ENCODE results near the gene KREMEN2. TPM values are rescaled to one million over a fixed set of nuclear protein-coding genes. Genes with fewer than 3 reads are reported as not detected.

The KREMEN2 gene
- total RNA-seq, 1 experiment from 2014 or later = 7.5 TPM

GRCh38 chr16:3014971-3015370, 50.9 kb downstream of the KREMEN2 start:
- ATAC-seq (no peak), DNase-seq (ENCODE audit: low spot score) (no peak)
- CTCF ChIA-PET = interaction anchor here (2.2 to 3.0 kb wide), 3 partner anchors 11 to 17 kb away, joined by 17 to 35 read pairs (median 18); no protein-coding TSS in a partner anchor
- POLR2A ChIA-PET = interaction anchor here (17.1 kb wide), 1 partner anchor 9 kb away, joined by 502 read pairs; the partner anchor contains the start of gene CLDN9
- TF ChIP-seq TEAD4 (CRISPR knock-in tag; IDR thresholded peaks at IDR 0.05) (no peak), NR2C2 (CRISPR knock-in tag; IDR thresholded peaks at IDR 0.05) (no peak), ZNF532 (CRISPR knock-in tag; IDR thresholded peaks at IDR 0.05; ENCODE audit: borderline replicate concordance) (no peak), CREB1 (CRISPR knock-in tag; IDR thresholded peaks at IDR 0.05) (no peak), PRDM15 (CRISPR knock-in tag; IDR thresholded peaks at IDR 0.05) (no peak), ZNF263 (CRISPR knock-in tag; IDR thresholded peaks at IDR 0.05; ENCODE audit: low read depth) (no peak), E2F4 (CRISPR knock-in tag; IDR thresholded peaks at IDR 0.05; ENCODE audit: borderline replicate concordance, low read depth) (no peak), CREM (CRISPR knock-in tag; IDR thresholded peaks at IDR 0.05) (no peak), ZNF423 (CRISPR knock-in tag; IDR thresholded peaks at IDR 0.05) (no peak), ELF4 (CRISPR knock-in tag; IDR thresholded peaks at IDR 0.05; ENCODE audit: low read depth) (no peak), TEAD1 (CRISPR knock-in tag; IDR thresholded peaks at IDR 0.05) (no peak), ZSCAN18 (CRISPR knock-in tag; IDR thresholded peaks at IDR 0.05) (no peak), ZNF671 (CRISPR knock-in tag; IDR thresholded peaks at IDR 0.05) (no peak), EMX1 (CRISPR knock-in tag; IDR thresholded peaks at IDR 0.05) (no peak)
- Mint-ChIP-seq H3K36me3 (peaks cover 21% of the 10 kb centered on the region), H3K27ac (peak overlapping the region; percentile 61; the same call in 1 of the 2 replicates), H3K4me1 (peaks cover 68% of the 10 kb centered on the region), H3K4me3 (peak overlapping the region; percentile 93), H3K27me3 (ENCODE audit: low read depth) (peaks cover 4% of the 10 kb centered on the region; the same call in 1 of the 2 replicates), H3K9me3 (no peaks in the 10 kb centered on the region)
